ENCODE measurements around the gene SLCO4C1. TPM values are rescaled to one million over a fixed set of nuclear protein-coding genes. Genes with fewer than 3 reads are reported as not detected.
"Not testable (repeated sequence)": the region's sequence is repeated elsewhere in the genome, so short reads cannot be mapped to it uniquely, and the experiment has no call there.

Gene SLCO4C1, protein sequence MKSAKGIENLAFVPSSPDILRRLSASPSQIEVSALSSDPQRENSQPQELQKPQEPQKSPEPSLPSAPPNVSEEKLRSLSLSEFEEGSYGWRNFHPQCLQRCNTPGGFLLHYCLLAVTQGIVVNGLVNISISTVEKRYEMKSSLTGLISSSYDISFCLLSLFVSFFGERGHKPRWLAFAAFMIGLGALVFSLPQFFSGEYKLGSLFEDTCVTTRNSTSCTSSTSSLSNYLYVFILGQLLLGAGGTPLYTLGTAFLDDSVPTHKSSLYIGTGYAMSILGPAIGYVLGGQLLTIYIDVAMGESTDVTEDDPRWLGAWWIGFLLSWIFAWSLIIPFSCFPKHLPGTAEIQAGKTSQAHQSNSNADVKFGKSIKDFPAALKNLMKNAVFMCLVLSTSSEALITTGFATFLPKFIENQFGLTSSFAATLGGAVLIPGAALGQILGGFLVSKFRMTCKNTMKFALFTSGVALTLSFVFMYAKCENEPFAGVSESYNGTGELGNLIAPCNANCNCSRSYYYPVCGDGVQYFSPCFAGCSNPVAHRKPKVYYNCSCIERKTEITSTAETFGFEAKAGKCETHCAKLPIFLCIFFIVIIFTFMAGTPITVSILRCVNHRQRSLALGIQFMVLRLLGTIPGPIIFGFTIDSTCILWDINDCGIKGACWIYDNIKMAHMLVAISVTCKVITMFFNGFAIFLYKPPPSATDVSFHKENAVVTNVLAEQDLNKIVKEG
- polyA plus RNA-seq: under 1 TPM; 0.11 to 0.19 (median 0.12) TPM

GRCh38 chr5:102296178-102296817, at the start of gene SLCO4C1:
SLCO4C1 (minus strand) TSS chr5:102296284; CDS start chr5:102296262, 22 bp downstream.
- peak within 1 kb of the TSS; percentile 17 for H3K27ac ChIP-seq (ENCODE audit: low read depth, low read length)
- WGBS, 3 donors: 0 to 1% (median 1%) methylated on average over 41 to 42 of the region's 42 CpGs

DNA sequence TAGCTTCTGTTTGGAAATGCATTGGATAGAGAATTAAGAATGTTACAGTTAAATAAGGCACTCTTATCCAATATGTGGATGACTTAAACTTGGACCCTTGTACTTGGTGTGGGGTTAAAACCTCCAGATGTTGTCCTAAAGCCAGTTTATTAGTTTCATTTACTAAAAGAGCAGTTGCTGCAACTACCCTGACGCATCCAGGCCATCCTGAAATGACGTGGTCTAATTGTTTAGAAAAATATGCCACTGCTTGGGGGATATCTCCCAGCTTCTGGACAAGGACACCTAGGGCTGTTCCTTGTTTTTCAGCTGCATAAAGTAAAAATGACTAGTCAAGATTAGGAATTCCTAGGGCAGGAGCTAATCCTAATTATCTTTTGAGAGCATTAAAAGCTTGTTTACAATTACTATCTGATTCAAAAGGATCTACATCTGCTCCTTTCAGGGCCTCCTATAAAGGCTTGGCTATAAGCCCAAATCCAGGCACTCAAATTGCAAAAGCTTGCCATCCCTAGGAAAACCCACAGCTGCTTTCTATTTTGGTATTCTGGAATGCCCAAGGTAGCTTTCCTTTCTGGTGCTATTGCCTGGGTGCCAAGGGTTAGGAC, 45.7 kb upstream of the SLCO4C1 start:
- WGBS, 3 donors: 61 to 71% (median 68%) methylated on average over 2 of the region's 2 CpGs
- H3K27ac ChIP-seq (ENCODE audit: low read depth, low read length): no peak overlapping the region

DNA sequence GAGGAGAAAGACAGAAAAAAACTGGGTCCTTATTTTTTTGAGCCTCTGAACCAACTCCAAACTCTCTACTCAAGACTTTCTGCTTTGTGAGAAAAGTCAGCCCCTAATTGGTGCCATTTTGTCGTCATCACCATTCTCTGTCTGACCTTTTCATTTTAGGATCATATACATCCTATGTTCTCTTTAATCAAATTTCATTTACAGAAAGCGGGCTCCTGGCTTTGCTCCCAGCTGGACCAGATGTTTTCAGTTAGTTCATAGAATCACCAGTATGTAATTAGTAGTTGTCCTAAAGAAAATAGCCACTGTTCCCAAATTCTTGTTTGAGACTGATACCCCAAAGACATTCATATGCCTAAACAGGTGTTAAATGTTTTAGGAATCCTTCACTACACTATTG, 28.6 kb upstream of the SLCO4C1 start:
- WGBS, 3 donors: 71 to 74% (median 73%) methylated on average over 2 of the region's 2 CpGs

GRCh38 chr5:102318801-102319200, 22.7 kb upstream of the SLCO4C1 start:
- 50 to 88% (median 61%) methylated on average over 4 of the region's 4 CpGs for WGBS, 3 donors
- H3K27ac ChIP-seq (ENCODE audit: low read depth, low read length): not testable (repeated sequence)

More for the DNA sequence above, 28.6 kb upstream of the SLCO4C1 start:
- no peak overlapping the region for H3K27ac ChIP-seq (ENCODE audit: low read depth, low read length)

- WGBS, 3 donors: 79 to 87% (median 83%) methylated on average over 1 of the region's 1 CpG
Measured at GRCh38 chr5:102314328-102314727, 18.2 kb upstream of the SLCO4C1 start.

DNA sequence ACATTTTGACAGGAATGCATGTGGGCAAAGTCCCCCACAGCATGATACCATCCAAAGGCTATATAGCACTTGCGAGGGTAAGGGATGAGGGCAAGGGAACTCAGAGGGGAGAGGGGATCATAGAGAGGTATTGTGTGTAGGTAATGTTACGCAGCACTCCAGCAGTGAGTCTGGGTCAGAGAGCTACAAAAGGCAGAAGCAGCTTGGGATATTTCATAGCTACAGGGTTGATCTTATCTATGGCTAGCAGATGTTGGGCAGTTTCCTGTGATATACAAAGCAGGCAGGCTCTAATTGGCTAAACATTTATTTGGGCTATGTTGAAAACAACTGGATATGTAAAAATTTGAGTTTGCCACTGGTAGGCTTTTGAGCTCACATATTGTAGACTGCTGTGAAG, 17.8 kb upstream of the SLCO4C1 start:
- WGBS, 3 donors: 68 to 92% (median 76%) methylated on average over 2 of the region's 2 CpGs
- H3K27ac ChIP-seq (ENCODE audit: low read depth, low read length): no peak overlapping the region

More at GRCh38 chr5:102314328-102314727, 18.2 kb upstream of the SLCO4C1 start:
- no peak overlapping the region for H3K27ac ChIP-seq (ENCODE audit: low read depth, low read length)

DNA sequence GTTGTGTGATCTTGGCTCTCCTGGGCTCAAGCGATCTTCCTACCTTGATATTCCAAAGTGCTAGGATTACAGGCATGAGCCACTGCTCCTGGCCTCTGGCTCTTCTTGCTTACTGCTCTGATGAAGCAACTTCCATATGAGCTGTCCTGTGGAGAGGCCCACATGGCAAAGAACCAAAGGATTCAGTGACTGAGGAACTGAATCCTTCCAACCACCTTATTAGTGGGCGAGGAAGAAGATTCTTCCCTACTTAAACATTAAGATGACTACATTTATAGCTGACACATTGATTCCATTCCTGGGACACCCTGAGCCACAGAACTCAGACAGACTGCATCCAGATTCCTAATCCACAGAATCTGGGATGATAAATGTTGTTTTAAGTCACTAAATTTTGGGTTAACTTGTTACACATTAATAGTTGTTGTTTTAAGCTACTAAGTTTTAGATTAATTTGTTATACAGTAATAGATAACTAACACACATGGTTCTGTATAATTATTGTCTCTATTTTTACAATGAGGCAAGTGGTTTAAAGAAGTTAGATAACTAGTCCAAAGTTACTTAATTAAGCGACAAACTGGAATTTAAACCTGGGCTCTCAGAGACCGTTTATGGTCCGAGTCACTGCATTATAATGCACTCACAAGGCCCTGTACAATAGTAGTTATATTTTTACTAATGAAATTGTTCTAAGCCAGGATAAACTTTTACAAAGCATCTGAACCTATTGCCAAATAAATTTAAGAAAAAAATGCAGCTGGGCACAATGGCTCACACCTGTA, 16.7 kb upstream of the SLCO4C1 start:
- 79 to 88% (median 85%) methylated on average over 5 of the region's 5 CpGs for whole genome bisulfite sequencing, 3 donors

GRCh38 chr5:102309586-102309985, 13.5 kb upstream of the SLCO4C1 start:
- 90 to 91% (median 91%) methylated on average over 3 of the region's 3 CpGs for WGBS, 3 donors
- no peak overlapping the region for H3K27ac ChIP-seq (ENCODE audit: low read depth, low read length)

More for the DNA sequence above, 16.7 kb upstream of the SLCO4C1 start:
- no peak overlapping the region for H3K27ac ChIP-seq (ENCODE audit: low read depth, low read length)

GRCh38 chr5:102307232-102307631, 11.1 kb upstream of the SLCO4C1 start:
- H3K27ac ChIP-seq (ENCODE audit: low read depth, low read length): no peak overlapping the region

- no peak overlapping the region for H3K27ac ChIP-seq (ENCODE audit: low read depth, low read length)
- WGBS, 3 donors: 44 to 61% (median 53%) methylated on average over 2 of the region's 2 CpGs
Measured at GRCh38 chr5:102306121-102306520, 10.0 kb upstream of the SLCO4C1 start.

DNA sequence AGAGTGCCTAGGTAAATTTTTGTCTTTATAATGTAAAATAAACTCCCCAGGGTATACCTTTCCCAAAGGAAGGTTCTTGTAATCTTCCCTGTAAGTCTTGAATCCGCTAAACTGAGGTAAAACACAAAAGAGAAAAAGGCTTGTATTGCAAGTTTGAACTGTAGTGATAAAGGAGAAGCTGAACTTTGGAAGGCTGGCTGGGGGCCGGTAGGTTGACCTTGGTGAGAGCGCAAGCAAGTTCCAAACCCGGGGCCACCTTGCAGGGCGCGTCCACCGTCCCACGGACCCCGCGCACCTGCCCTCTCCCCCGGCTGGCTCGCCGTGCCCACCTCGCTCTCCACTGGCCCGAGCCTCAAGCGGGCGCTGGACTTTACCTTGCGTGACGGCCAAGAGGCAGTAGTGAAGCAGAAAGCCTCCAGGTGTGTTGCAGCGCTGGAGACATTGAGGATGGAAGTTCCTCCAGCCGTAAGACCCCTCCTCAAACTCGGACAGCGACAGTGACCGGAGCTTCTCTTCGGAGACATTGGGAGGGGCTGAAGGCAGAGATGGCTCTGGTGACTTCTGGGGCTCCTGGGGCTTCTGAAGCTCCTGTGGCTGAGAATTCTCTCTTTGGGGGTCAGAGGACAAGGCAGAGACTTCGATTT, 428 bp downstream of the SLCO4C1 start:
- no peak overlapping the region for H3K27ac ChIP-seq (ENCODE audit: low read depth, low read length)
- WGBS, 3 donors: 1 to 5% (median 4%) methylated on average over 26 of the region's 26 CpGs

DNA sequence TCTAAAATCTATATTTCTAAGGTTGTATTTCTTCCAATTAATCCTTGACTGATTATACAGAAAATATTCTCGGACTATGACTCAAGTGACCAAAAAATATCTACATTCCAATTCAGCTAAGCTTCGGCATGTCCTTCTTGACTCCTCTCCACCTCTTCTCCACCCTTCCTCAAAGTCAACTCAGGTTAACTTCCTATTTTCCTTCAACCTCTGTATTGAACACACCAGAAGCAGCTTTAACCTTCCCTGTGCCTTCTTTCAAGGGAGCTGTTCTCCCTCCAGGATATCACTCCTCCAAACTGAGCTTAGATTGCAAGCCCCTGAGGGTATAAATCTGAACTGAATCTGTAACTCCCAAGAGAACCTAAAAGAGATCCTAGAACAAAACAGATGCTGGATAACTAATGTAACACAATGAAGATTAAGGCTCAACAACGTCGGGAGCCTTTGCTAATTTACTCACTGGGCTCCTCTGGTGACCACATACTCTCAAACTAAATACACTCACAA, 1.1 kb downstream of the SLCO4C1 start:
- WGBS, 3 donors: 37 to 52% (median 49%) methylated on average over 4 of the region's 4 CpGs
- H3K27ac ChIP-seq (ENCODE audit: low read depth, low read length): no peak overlapping the region

DNA sequence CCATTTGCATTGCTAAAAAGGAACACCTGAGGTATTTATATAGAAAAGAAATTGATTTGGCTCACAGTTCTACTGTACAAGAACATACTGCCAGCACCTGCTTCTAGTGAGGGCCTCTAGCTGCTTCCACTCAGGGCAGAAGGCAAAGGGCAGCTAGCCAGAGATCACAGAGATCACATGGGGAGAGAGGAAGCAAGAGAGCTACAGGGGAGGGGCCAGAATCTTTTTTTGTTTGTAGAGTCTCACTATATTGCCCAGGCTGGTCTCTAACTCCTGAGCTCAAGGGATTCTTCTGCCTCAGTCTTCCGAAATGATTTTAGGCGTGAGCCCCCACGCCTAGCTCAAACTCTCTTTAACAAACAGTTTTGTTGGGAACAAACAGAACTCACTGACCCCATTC, 6.1 kb downstream of the SLCO4C1 start:
- 96 to 98% (median 98%) methylated on average over 3 of the region's 3 CpGs for WGBS, 3 donors
- no peak overlapping the region for H3K27ac ChIP-seq (ENCODE audit: low read depth, low read length)

- WGBS, 3 donors: 55 to 73% (median 68%) methylated on average over 6 of the region's 6 CpGs
- no peak overlapping the region for H3K27ac ChIP-seq (ENCODE audit: low read depth, low read length)
Measured at GRCh38 chr5:102289251-102289899, 6.7 kb downstream of the SLCO4C1 start.

GRCh38 chr5:102288630-102289029, 7.5 kb downstream of the SLCO4C1 start:
- WGBS, 3 donors: 71 to 76% (median 74%) methylated on average over 1 of the region's 1 CpG
- H3K27ac ChIP-seq (ENCODE audit: low read depth, low read length): no peak overlapping the region

- no peak overlapping the region for H3K27ac ChIP-seq (ENCODE audit: low read depth, low read length)
- WGBS, 3 donors: 50 to 81% (median 59%) methylated on average over 2 of the region's 2 CpGs
Measured at GRCh38 chr5:102286476-102286875, 9.6 kb downstream of the SLCO4C1 start.

Data from adipose tissue (tissue), 3 donors.